HG02970 (cell line): Measurements from ENCODE around the gene ZNF746.

Experiments used
- ATAC-seq: cut with Tn5 transposase; IDR thresholded peaks from one replicate; pipeline ENCODE4 v1.9.1; 2021; ENCODE audit warnings: mild to moderate bottlenecking, moderate library complexity, moderate number of reproducible peaks; ENCODE audit not compliant: unreplicated experiment, low FRiP score

ZNF746 gene

GRCh38 chr7:149432121-149432691 is 65.4 kb downstream of the ZNF746 start:
- no peak for ATAC-seq

- ATAC-seq = no peak
These were observed 66.0 kb downstream of the ZNF746 start for GRCh38 chr7:149431486-149432120.

GRCh38 chr7:149430192-149430591 is 67.4 kb downstream of the ZNF746 start:
- ATAC-seq = no peak

GRCh38 chr7:149427893-149428292 is 69.7 kb downstream of the ZNF746 start:
- ATAC-seq = no peak

- no peak for ATAC-seq
These were observed 70.4 kb downstream of the ZNF746 start for GRCh38 chr7:149427096-149427680.

GRCh38 chr7:149423449-149424110 is 74.0 kb downstream of the ZNF746 start:
- ATAC-seq = no peak

GRCh38 chr7:149422914-149423301 is 74.7 kb downstream of the ZNF746 start:
- ATAC-seq = peak; percentile 4
